Right ventricle myocardium superior (tissue), 1 donor: ENCODE data around the gene ITGB7. TPM values are rescaled to one million over a fixed set of nuclear protein-coding genes. Genes with fewer than 3 reads are reported as not detected.
"Not testable (repeated sequence)": the region's sequence is repeated elsewhere in the genome, so short reads cannot be mapped to it uniquely, and the experiment has no call there.

Source experiments
- ATAC-seq: fragments of 200-7000 bp; cut with Tn5 transposase; one replicate; pipeline ENCODE4 v1.9.1; 2020; ENCODE audit warnings: mild to moderate bottlenecking; ENCODE audit not compliant: poor library complexity
- DNase-seq: peaks from one replicate; pipeline ENCODE4 v3.0.0-alpha.2; 2020
- intact Hi-C: fragments of 100-400 bp; cut with DNase I; formaldehyde crosslinking; loops from one replicate; pipeline ENCODE4 v1.11.2; 2022
- total RNA-seq: library from RNA; stranded (reverse); fragmentation: NEBNext Ultra II Directional; extraction: Animal tissue kit (Norgen Biotek cat#: 25700); gene quantifications from one replicate; pipeline ENCODE4 v1.2.1, GENCODE V29; 2021
- donor health status: DM: no; HTN: yes; CAD: no; lungs with severe emphysema.

The ITGB7 gene
- total RNA-seq, 1 donor from 2014 or later = 0.97 TPM

GRCh38 chr12:53205747-53206419 is 1.2 kb downstream of the ITGB7 start:
- ATAC-seq (no peak), DNase-seq (peak; percentile 45)
- intact Hi-C loops = no loop called here

- intact Hi-C loops = no loop called here
- ATAC-seq = no peak
- no peak for DNase-seq
Measured at GRCh38 chr12:53204351-53204750, 2.7 kb downstream of the ITGB7 start.

GRCh38 chr12:53202316-53202715 is 4.7 kb downstream of the ITGB7 start:
- DNase-seq, intact Hi-C loops, ATAC-seq: not testable (repeated sequence)

GRCh38 chr12:53201639-53202038 is 5.4 kb downstream of the ITGB7 start:
- intact Hi-C loops = no loop called here
- DNase-seq = no peak
- ATAC-seq = no peak

GRCh38 chr12:53201177-53201541 is 5.9 kb downstream of the ITGB7 start:
- intact Hi-C loops = no loop called here
- DNase-seq = no peak
- no peak for ATAC-seq

GRCh38 chr12:53200458-53201176 is 6.4 kb downstream of the ITGB7 start:
- intact Hi-C loops = no loop called here
- no peak for ATAC-seq
- no peak for DNase-seq

- DNase-seq (peak; percentile 5), ATAC-seq (no peak)
- intact Hi-C loops = no loop called here
Measured at GRCh38 chr12:53200107-53200457, 7.0 kb downstream of the ITGB7 start.

- DNase-seq (no peak), ATAC-seq (no peak)
- intact Hi-C loops = loop anchor here (5.0 kb wide), 1 partner anchor 132 kb away; no protein-coding TSS in a partner anchor
Measured at GRCh38 chr12:53199700-53200099, 7.4 kb downstream of the ITGB7 start.

GRCh38 chr12:53198486-53199110 is 8.5 kb downstream of the ITGB7 start:
- intact Hi-C loops = loop anchor here (5.0 kb wide), 1 partner anchor 131 kb away; no protein-coding TSS in a partner anchor
- DNase-seq (peak; percentile 12), ATAC-seq (no peak)

- DNase-seq = peak; percentile 36
- ATAC-seq = no peak
- intact Hi-C loops = loop anchor here (1.0 to 5.0 kb wide), 2 partner anchors 38 to 130 kb away; no protein-coding TSS in a partner anchor
Measured at GRCh38 chr12:53197011-53197640, 9.9 kb downstream of the ITGB7 start.

- ATAC-seq = no peak
- intact Hi-C loops = loop anchor here (5.0 kb wide), 1 partner anchor 129 kb away; no protein-coding TSS in a partner anchor
Measured at GRCh38 chr12:53196486-53196885, 10.6 kb downstream of the ITGB7 start.

GRCh38 chr12:53195516-53196420 is 11.3 kb downstream of the ITGB7 start:
- ATAC-seq (no peak), DNase-seq (peak; percentile 10)
- intact Hi-C loops = loop anchor here (5.0 kb wide), 1 partner anchor 128 kb away; no protein-coding TSS in a partner anchor

More at GRCh38 chr12:53196486-53196885, 10.6 kb downstream of the ITGB7 start:
- peak; percentile 36 for DNase-seq

GRCh38 chr12:53194973-53195372 is 12.1 kb downstream of the ITGB7 start:
- intact Hi-C loops = loop anchor here (5.0 kb wide), 1 partner anchor 128 kb away; no protein-coding TSS in a partner anchor
- DNase-seq (no peak), ATAC-seq (no peak)

- ATAC-seq = no peak
- intact Hi-C loops = no loop called here
- peak; percentile 31 for DNase-seq
Measured at GRCh38 chr12:53193985-53194716, 12.9 kb downstream of the ITGB7 start.

- intact Hi-C loops = no loop called here
- ATAC-seq = no peak
- peak; percentile 34 for DNase-seq
Measured at GRCh38 chr12:53193040-53193439, 14.0 kb downstream of the ITGB7 start.

GRCh38 chr12:53192531-53193021 is 14.5 kb downstream of the ITGB7 start:
- intact Hi-C loops = no loop called here
- DNase-seq (peak; percentile 28), ATAC-seq (no peak)

- no peak for ATAC-seq
- DNase-seq = peak; percentile 3
- intact Hi-C loops = no loop called here
Measured at GRCh38 chr12:53191885-53192530, 15.0 kb downstream of the ITGB7 start.
